ENCODE data around the gene SYNJ2.

SYNJ2 gene

GRCh38 chr6:157975456-157975855, 6.2 kb upstream of the SYNJ2 start:
- no peak overlapping the region for H3K27ac ChIP-seq (ENCODE audit: low read length)
- no peak overlapping the region for H2AFZ ChIP-seq (ENCODE audit: low read depth, low read length)
- no peak overlapping the region for H3K9ac ChIP-seq (ENCODE audit: low read length)
- no peaks in the 10 kb centered on the region for H3K9me3 ChIP-seq (ENCODE audit: insufficient read depth, low read length)
- peaks cover 1% of the 10 kb centered on the region; the same call in 1 of the 2 replicates for H3K4me1 ChIP-seq (ENCODE audit: low read length)
- TF ChIP-seq, protein P1, sequence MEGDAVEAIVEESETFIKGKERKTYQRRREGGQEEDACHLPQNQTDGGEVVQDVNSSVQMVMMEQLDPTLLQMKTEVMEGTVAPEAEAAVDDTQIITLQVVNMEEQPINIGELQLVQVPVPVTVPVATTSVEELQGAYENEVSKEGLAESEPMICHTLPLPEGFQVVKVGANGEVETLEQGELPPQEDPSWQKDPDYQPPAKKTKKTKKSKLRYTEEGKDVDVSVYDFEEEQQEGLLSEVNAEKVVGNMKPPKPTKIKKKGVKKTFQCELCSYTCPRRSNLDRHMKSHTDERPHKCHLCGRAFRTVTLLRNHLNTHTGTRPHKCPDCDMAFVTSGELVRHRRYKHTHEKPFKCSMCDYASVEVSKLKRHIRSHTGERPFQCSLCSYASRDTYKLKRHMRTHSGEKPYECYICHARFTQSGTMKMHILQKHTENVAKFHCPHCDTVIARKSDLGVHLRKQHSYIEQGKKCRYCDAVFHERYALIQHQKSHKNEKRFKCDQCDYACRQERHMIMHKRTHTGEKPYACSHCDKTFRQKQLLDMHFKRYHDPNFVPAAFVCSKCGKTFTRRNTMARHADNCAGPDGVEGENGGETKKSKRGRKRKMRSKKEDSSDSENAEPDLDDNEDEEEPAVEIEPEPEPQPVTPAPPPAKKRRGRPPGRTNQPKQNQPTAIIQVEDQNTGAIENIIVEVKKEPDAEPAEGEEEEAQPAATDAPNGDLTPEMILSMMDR (IDR thresholded peaks at IDR 0.05; ENCODE audit: low read depth, low read length) = no peak
- no peak for TF ChIP-seq EZH2phosphoT487 (IDR thresholded peaks at IDR 0.05; ENCODE audit: low read depth)
- peaks cover 13% of the 10 kb centered on the region for H3K27me3 ChIP-seq (ENCODE audit: low read depth, low read length)
- H3K4me3 ChIP-seq (ENCODE audit: low read length) = no peak overlapping the region
- H3K4me2 ChIP-seq (ENCODE audit: low read length) = no peak overlapping the region
- H4K20me1 ChIP-seq (ENCODE audit: insufficient read depth, low read length) = no peaks in the 10 kb centered on the region
- H3K79me2 ChIP-seq (ENCODE audit: low read length) = no peaks in the 10 kb centered on the region
- no peaks in the 10 kb centered on the region for H3K36me3 ChIP-seq (replicated peaks; ENCODE audit: low read depth, low read length)

DNA sequence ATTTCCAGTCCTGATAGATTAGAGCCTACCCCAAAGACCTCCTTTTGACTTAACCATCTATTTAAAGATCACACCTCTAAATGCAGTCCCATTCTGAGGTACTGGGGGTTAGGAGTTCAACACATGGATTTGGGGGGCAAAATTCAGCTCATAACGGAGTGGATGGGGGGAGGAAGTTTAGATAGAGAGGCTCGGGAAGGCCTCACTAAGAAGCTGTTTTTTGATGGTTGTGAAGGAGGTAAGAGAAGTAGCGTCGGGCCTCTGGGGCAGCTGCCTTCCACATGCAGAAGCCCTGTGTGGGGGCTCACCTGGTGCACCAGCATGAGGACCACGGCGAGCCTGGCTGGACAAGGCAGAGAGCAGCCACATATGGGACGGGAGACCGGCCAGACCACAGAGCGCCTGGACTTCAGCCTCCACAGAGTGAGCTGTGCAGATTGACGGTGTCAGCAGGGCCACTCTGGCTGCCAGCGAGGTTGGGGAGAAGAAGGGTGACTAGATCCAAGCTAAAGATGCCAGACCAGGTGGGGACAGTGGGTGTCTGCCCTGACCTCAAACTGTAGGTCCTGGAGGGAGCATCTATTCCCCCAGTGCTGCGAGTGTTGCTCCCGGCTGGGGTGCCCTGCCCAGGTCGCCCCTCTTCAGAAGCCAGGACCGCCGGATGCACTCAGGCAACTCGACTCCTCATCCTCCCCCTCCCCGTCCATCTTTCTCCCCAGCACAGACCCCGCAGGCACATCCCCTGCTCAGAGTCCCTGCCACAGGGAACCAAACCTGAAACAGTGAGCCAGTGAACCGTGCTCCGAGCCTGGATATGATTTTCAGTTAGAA, 5.1 kb upstream of the SYNJ2 start:
- Histone ChIP-seq H3K4me2 (ENCODE audit: low read length) (no peak overlapping the region), H3K9ac (ENCODE audit: low read length) (no peak overlapping the region), H3K27me3 (ENCODE audit: low read depth, low read length) (peaks cover 8% of the 10 kb centered on the region), H3K36me3 (replicated peaks; ENCODE audit: low read depth, low read length) (no peaks in the 10 kb centered on the region), H3K27ac (ENCODE audit: low read length) (no peak overlapping the region), H2AFZ (ENCODE audit: low read depth, low read length) (no peak overlapping the region), H3K79me2 (ENCODE audit: low read length) (no peaks in the 10 kb centered on the region), H4K20me1 (ENCODE audit: insufficient read depth, low read length) (no peaks in the 10 kb centered on the region), H3K4me3 (ENCODE audit: low read length) (no peak overlapping the region), H3K4me1 (ENCODE audit: low read length) (peaks cover 6% of the 10 kb centered on the region; the same call in 1 of the 2 replicates), H3K9me3 (ENCODE audit: insufficient read depth, low read length) (no peaks in the 10 kb centered on the region)
- TF ChIP-seq EZH2phosphoT487 (IDR thresholded peaks at IDR 0.05; ENCODE audit: low read depth) = no peak
- TF ChIP-seq, protein P1 (IDR thresholded peaks at IDR 0.05; ENCODE audit: low read depth, low read length) = no peak

DNA sequence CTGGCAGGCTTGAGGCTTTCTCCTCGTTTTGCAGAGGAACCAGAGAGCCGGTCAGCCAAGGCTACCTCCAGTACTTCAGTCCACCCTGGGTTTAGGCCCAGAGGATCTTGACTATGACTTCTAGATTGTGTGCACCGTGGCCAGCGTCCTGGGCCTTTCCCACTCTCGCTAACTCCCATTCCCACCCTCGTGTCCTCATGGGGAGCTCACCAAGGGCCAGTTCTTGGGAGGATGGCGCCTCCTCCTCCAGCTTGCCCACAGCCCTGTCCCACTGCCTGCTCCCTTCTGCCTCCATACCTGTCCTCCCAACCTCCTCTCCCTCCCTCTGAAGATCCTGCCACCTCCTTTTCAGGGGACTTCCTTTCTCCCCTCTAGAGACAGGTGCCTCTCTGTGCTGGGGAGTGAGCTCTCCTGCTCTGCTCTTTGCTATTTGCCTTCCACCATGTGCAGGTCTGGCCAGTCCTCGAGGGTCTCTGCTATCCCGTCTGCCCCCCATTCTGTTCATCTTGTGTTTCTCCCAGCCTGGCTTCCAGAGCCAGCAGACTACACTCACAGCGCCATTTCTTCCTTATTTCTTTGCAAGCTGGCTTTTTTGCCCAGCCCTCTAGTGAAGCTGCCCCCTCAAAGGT, 4.4 kb upstream of the SYNJ2 start:
- Histone ChIP-seq H4K20me1 (ENCODE audit: insufficient read depth, low read length) (no peaks in the 10 kb centered on the region), H3K9ac (ENCODE audit: low read length) (no peak overlapping the region), H3K4me1 (ENCODE audit: low read length) (peaks cover 6% of the 10 kb centered on the region; the same call in 1 of the 2 replicates), H3K27me3 (ENCODE audit: low read depth, low read length) (peaks cover 5% of the 10 kb centered on the region), H3K79me2 (ENCODE audit: low read length) (peaks cover 4% of the 10 kb centered on the region), H3K9me3 (ENCODE audit: insufficient read depth, low read length) (no peaks in the 10 kb centered on the region), H3K4me2 (ENCODE audit: low read length) (no peak overlapping the region), H2AFZ (ENCODE audit: low read depth, low read length) (no peak overlapping the region), H3K4me3 (ENCODE audit: low read length) (no peak overlapping the region), H3K36me3 (replicated peaks; ENCODE audit: low read depth, low read length) (no peaks in the 10 kb centered on the region), H3K27ac (ENCODE audit: low read length) (no peak overlapping the region)
- TF ChIP-seq, protein P1 (IDR thresholded peaks at IDR 0.05; ENCODE audit: low read depth, low read length) = no peak
- no peak for TF ChIP-seq EZH2phosphoT487 (IDR thresholded peaks at IDR 0.05; ENCODE audit: low read depth)

- peaks cover 5% of the 10 kb centered on the region for H3K27me3 ChIP-seq (ENCODE audit: low read depth, low read length)
- no peak overlapping the region for H3K9ac ChIP-seq (ENCODE audit: low read length)
- H2AFZ ChIP-seq (ENCODE audit: low read depth, low read length) = no peak overlapping the region
- H3K79me2 ChIP-seq (ENCODE audit: low read length) = peaks cover 13% of the 10 kb centered on the region
- TF ChIP-seq, protein P1 (IDR thresholded peaks at IDR 0.05; ENCODE audit: low read depth, low read length) = no peak
- no peak for TF ChIP-seq EZH2phosphoT487 (IDR thresholded peaks at IDR 0.05; ENCODE audit: low read depth)
- peaks cover 6% of the 10 kb centered on the region for H4K20me1 ChIP-seq (ENCODE audit: insufficient read depth, low read length)
- no peak overlapping the region for H3K4me3 ChIP-seq (ENCODE audit: low read length)
- H3K4me1 ChIP-seq (ENCODE audit: low read length) = peaks cover 13% of the 10 kb centered on the region
- no peaks in the 10 kb centered on the region for H3K36me3 ChIP-seq (replicated peaks; ENCODE audit: low read depth, low read length)
- no peak overlapping the region for H3K4me2 ChIP-seq (ENCODE audit: low read length)
- H3K27ac ChIP-seq (ENCODE audit: low read length) = no peak overlapping the region
- H3K9me3 ChIP-seq (ENCODE audit: insufficient read depth, low read length) = no peaks in the 10 kb centered on the region
These were observed 3.5 kb upstream of the SYNJ2 start for GRCh38 chr6:157978021-157978783.
